GM19193 (cell line): ENCODE data around the gene TMEM242.

Experiments
- POLR2A ChIP-seq: IDR thresholded peaks from 4 replicates; pipeline ENCODE4 v1.6.1; 2011; ENCODE audit not compliant: insufficient read depth, insufficient read length; ENCODE audit errors: extremely low read depth

The TMEM242 gene

GRCh38 chr6:157253699-157254098, 69.6 kb downstream of the TMEM242 start:
- no peak for TF ChIP-seq POLR2A

- TF ChIP-seq POLR2A = no peak
Measured at GRCh38 chr6:157253017-157253416, 70.3 kb downstream of the TMEM242 start.

GRCh38 chr6:157251586-157252247, 71.6 kb downstream of the TMEM242 start:
- no peak for TF ChIP-seq POLR2A

- TF ChIP-seq POLR2A = no peak
Measured at GRCh38 chr6:157249826-157250225, 73.5 kb downstream of the TMEM242 start.

GRCh38 chr6:157248264-157248663, 75.1 kb downstream of the TMEM242 start:
- no peak for TF ChIP-seq POLR2A

- no peak for TF ChIP-seq POLR2A
Measured at GRCh38 chr6:157246771-157247484, 76.4 kb downstream of the TMEM242 start.

- TF ChIP-seq POLR2A = no peak
Measured at GRCh38 chr6:157246048-157246630, 77.2 kb downstream of the TMEM242 start.

GRCh38 chr6:157245436-157245835, 77.9 kb downstream of the TMEM242 start:
- TF ChIP-seq POLR2A = no peak

GRCh38 chr6:157244780-157245179, 78.5 kb downstream of the TMEM242 start:
- TF ChIP-seq POLR2A = no peak

GRCh38 chr6:157244175-157244574, 79.1 kb downstream of the TMEM242 start:
- TF ChIP-seq POLR2A = no peak

- TF ChIP-seq POLR2A = no peak
Measured at GRCh38 chr6:157242791-157243190, 80.5 kb downstream of the TMEM242 start.

GRCh38 chr6:157240960-157241311, 82.4 kb downstream of the TMEM242 start:
- no peak for TF ChIP-seq POLR2A

- no peak for TF ChIP-seq POLR2A
Measured at GRCh38 chr6:157240059-157240959, 83.0 kb downstream of the TMEM242 start.

- no peak for TF ChIP-seq POLR2A
Measured at GRCh38 chr6:157239671-157240058, 83.7 kb downstream of the TMEM242 start.
